K562 (cell line): ENCODE data around the gene SCYGR1. TPM values are rescaled to one million over a fixed set of nuclear protein-coding genes. Genes with fewer than 3 reads are reported as not detected.

Source experiments
- ATAC-seq: fragments of 200-7000 bp; cut with Tn5 transposase; 3 replicates; pipeline ENCODE4 v1.9.1; 2020; ENCODE audit warnings: moderate library complexity
- BruUV-seq: library from RNA; stranded (reverse); fragments of 400-500 nt; replicated peaks from 2 replicates; lab custom pipeline; 2021; lab: Mats Ljungman, UMichigan
- CTCF ChIA-PET: fragments of 300-600 bp; formaldehyde crosslinking; extraction: SDS; loops from one replicate; lab custom pipeline; 2021; ENCODE audit warnings: low intra/inter-chr PET ratio; lab: Yijun Ruan, JAX
- POLR2A ChIA-PET: fragments of 300-600, 350-650 bp; sonication (Branson Sonifier 250); formaldehyde crosslinking; extraction: SDS; loops from one replicate; lab custom pipeline; 2021; ENCODE audit warnings: antibody characterized with exemption, inconsistent platforms; lab: Yijun Ruan, JAX
- DNase-seq, 4 experiments: peaks; one replicate each; pipeline versions ENCODE4 v3.0.0 to v3.0.0-alpha.2; 2011 to 2018; ENCODE audit warnings: low spot score in 3 of 4, mixed read lengths in 3 of 4; ENCODE audit errors: extremely low read depth in 1 of 4
- FAIRE-seq: peaks from 2 replicates; lab custom pipeline; 2011; peaks lifted over from hg19 to GRCh38; lab: Jason Lieb, UNC
- H2AFZ ChIP-seq: 2 replicates; pipeline ENCODE4 v1.6.0; 2011; ENCODE audit warnings: low read depth, low read length, control low read depth, inconsistent platforms
- H3K27ac ChIP-seq: fragments of 200-600 bp; 3 replicates; pipeline ENCODE4 v1.8.0; 2011; ENCODE audit warnings: low read depth, mild to moderate bottlenecking, control low read depth, inconsistent platforms, low read length, moderate library complexity, mixed read lengths; ENCODE audit errors: extremely low read depth
- H3K27me3 ChIP-seq, 2 experiments: fragments of 300-600 bp in 1 of 2; 2 replicates in 1 of 2; 3 replicates in 1 of 2; pipeline versions ENCODE4 v1.6.0 to v1.8.0; 2011; ENCODE audit warnings: inconsistent platforms in 2 of 2, low read length in 2 of 2, mild to moderate bottlenecking in 1 of 2, mixed read lengths in 1 of 2, moderate library complexity in 1 of 2; ENCODE audit not compliant: control insufficient read depth in 2 of 2, insufficient read depth in 2 of 2
- H3K36me3 ChIP-seq: fragments of 300-600 bp; 3 replicates; pipeline ENCODE4 v1.8.0; 2011; ENCODE audit warnings: mild to moderate bottlenecking, low read length, inconsistent platforms; ENCODE audit not compliant: control insufficient read depth, insufficient read depth
- H3K4me1 ChIP-seq, 2 experiments: fragments of 200-600 bp in 1 of 2; replicated peaks in 1 of 2; 2 replicates in 1 of 2; 3 replicates in 1 of 2; pipeline versions ENCODE4 v1.5.1 to v1.8.0; 2011; ENCODE audit warnings: inconsistent platforms in 2 of 2, low read length in 2 of 2, mild to moderate bottlenecking in 1 of 2, mixed read lengths in 1 of 2, moderate library complexity in 1 of 2; ENCODE audit not compliant: control insufficient read depth in 2 of 2, insufficient read depth in 2 of 2
- H3K4me2 ChIP-seq: 2 replicates; pipeline ENCODE4 v1.6.1; 2011; ENCODE audit warnings: low read length, control low read depth, inconsistent platforms, mixed read lengths; ENCODE audit not compliant: insufficient read depth
- H3K4me3 ChIP-seq: fragments of 200-600 bp; sonication (generic), shearing (Covaris generic); 2 replicates; pipeline ENCODE4 v1.5.1; 2016; ENCODE audit warnings: control low read depth, inconsistent platforms
- H3K79me2 ChIP-seq: fragments of 200-600 bp; 3 replicates; pipeline ENCODE4 v1.8.0; 2011; ENCODE audit warnings: low read length, inconsistent platforms; ENCODE audit not compliant: control insufficient read depth, insufficient read depth
- H3K9ac ChIP-seq, 2 experiments: 2 replicates each; pipeline versions ENCODE4 v1.6.0 to v1.6.1; 2011; ENCODE audit warnings: low read depth in 2 of 2, low read length in 2 of 2, control low read depth in 1 of 2, inconsistent platforms in 1 of 2, mild to moderate bottlenecking in 1 of 2, mixed read lengths in 1 of 2; ENCODE audit not compliant: insufficient read depth in 1 of 2
- H3K9me1 ChIP-seq: one replicate; pipeline ENCODE4 v1.6.0; 2011; ENCODE audit warnings: inconsistent platforms, mild to moderate bottlenecking, low read length, moderate library complexity; ENCODE audit not compliant: control insufficient read depth, insufficient read depth
- H3K9me3 ChIP-seq: replicated peaks from 2 replicates; pipeline ENCODE4 v1.5.1; 2011; ENCODE audit warnings: low read depth, low read length, inconsistent platforms; ENCODE audit not compliant: control insufficient read depth, insufficient read depth
- H4K20me1 ChIP-seq: replicated peaks from 2 replicates; pipeline ENCODE4 v1.6.1; 2011; ENCODE audit warnings: low read length, inconsistent platforms, mixed read lengths; ENCODE audit not compliant: control insufficient read depth, insufficient read depth
- FOXK2 ChIP-seq, 2 experiments: fragments of 450-650 bp; IDR thresholded peaks in 1 of 2; conservative IDR thresholded peaks in 1 of 2; 2 replicates each; pipeline ENCODE4 v1.6.1; 2016; ENCODE audit warnings: low read depth in 2 of 2, mild to moderate bottlenecking in 1 of 2
- GTF2E2 ChIP-seq: fragments of 200-800 bp; sonication (Bioruptor generic); IDR thresholded peaks from 2 replicates; pipeline ENCODE4 v1.6.1; 2016; ENCODE audit warnings: missing genetic modification characterization, missing compliant biosample characterization
- HDAC8 ChIP-seq: fragments of 450-650 bp; IDR thresholded peaks from 2 replicates; pipeline ENCODE4 v1.6.1; 2016; ENCODE audit warnings: mild to moderate bottlenecking, missing genetic modification characterization, moderate library complexity, missing compliant biosample characterization
- NBN ChIP-seq: fragments of 450-650 bp; IDR thresholded peaks from 2 replicates; pipeline ENCODE4 v1.6.1; 2016; ENCODE audit warnings: low read depth, mild to moderate bottlenecking
- RNF2 ChIP-seq: sonication (generic); IDR thresholded peaks from 2 replicates; pipeline ENCODE4 v1.6.1; 2016
- UBTF ChIP-seq, 2 experiments: IDR thresholded peaks; 2 replicates each; pipeline ENCODE4 v1.6.1; 2012; ENCODE audit warnings: improper control_type of control experiment in 2 of 2, low read depth in 2 of 2, low read length in 2 of 2, borderline replicate concordance in 1 of 2
- ZFP1 ChIP-seq: fragments of 450-650 bp; formaldehyde crosslinking; IDR thresholded peaks from 2 replicates; pipeline ENCODE4 v1.4.0; 2020; ENCODE audit warnings: mild to moderate bottlenecking, mixed read lengths
- ZNF24 ChIP-seq: fragments of 450-650 bp; IDR thresholded peaks from 2 replicates; pipeline ENCODE4 v1.6.1; 2016
- ZNF263 ChIP-seq: sonication (generic); formaldehyde crosslinking; IDR thresholded peaks from 2 replicates; pipeline ENCODE4 v1.8.0; 2022; ENCODE audit warnings: mild to moderate bottlenecking, missing genetic modification reagents, borderline replicate concordance
- ZNF551 ChIP-seq: fragments of 250-450 bp; sonication (Bioruptor Pico); IDR thresholded peaks from 2 replicates; pipeline ENCODE4 v1.5.0; 2021; ENCODE audit warnings: mild to moderate bottlenecking, moderate library complexity
- WGBS: fragments of 100-300 bp; shearing (Covaris generic); methylation state at CpG from one replicate; pipeline ENCODE4 v1.1.6; 2016; ENCODE audit warnings: low coverage, mixed read lengths; ENCODE audit not compliant: insufficient coverage; ENCODE audit errors: missing lambda C conversion rate; 5-methylcytosine and 5-hydroxymethylcytosine counted together
- in situ Hi-C: fragments of 300-500 bp; cut with MboI; formaldehyde crosslinking; loops from 4 replicates; pipeline ENCODE4 v1.15.0; 2018; ENCODE audit warnings: inconsistent platforms, mixed read lengths
- intact Hi-C: fragments of 100-400 bp; cut with micrococcal nuclease; formaldehyde crosslinking; loops from 2 replicates; pipeline ENCODE4 v1.14.2; 2022
- polyA plus RNA-seq, 8 experiments: library from polyadenylated mRNA; depleted of rRNA in 4 of 8; stranded (reverse) in 5 of 8; unstranded in 3 of 8; fragments of >200 nt; fragmentation: Nextera tagmentation in 2 of 8; fragmentation: Illumina TruSeq in 1 of 8; extraction: Ambion mirVana in 2 of 8; extraction: Trizol in 1 of 8; gene quantifications; 2 replicates each; pipeline versions ENCODE4 v1.2.1 to v1.2.3, GENCODE V29; 2011 to 2014; ENCODE audit warnings: inconsistent platforms in 1 of 8, missing spikeins in 1 of 8
- total RNA-seq, 7 experiments: library from RNA; depleted of rRNA in 6 of 7; stranded (reverse); fragments of >200 nt in 6 of 7; fragmentation: Illumina TruSeq in 2 of 7; extraction: Trizol in 2 of 7; gene quantifications; 2 replicates each; pipeline versions ENCODE4 v1.2.1 to v1.2.3, GENCODE V29; 2011 to 2021; ENCODE audit warnings: low replicate concordance in 1 of 7
- TF ChIP-seq, protein P1 (sequence below): IDR thresholded peaks from 2 replicates; pipeline ENCODE4 v1.6.1; 2011; ENCODE audit not compliant: insufficient read length; ENCODE audit errors: extremely low read depth
- TF ChIP-seq, protein P2 (sequence below): IDR thresholded peaks from 2 replicates; pipeline ENCODE4 v1.6.1; 2011; ENCODE audit warnings: borderline replicate concordance, low read depth, mild to moderate bottlenecking, moderate library complexity, low read length; ENCODE audit not compliant: insufficient read depth, poor library complexity, severe bottlenecking

The SCYGR1 gene
- total and polyA plus RNA-seq, 9 of the 15 experiments (the other 6 are each of a cell fraction or from before 2014, with no cell fraction given), result not detected

GRCh38 chr2:227370791-227371312 lies 16.9 kb downstream of the SCYGR1 start:
- Histone ChIP-seq H4K20me1 (no peaks in the 10 kb centered on the region), H3K4me3 (no peak overlapping the region), H3K36me3 (no peaks in the 10 kb centered on the region), H3K9ac (no peak overlapping the region), H2AFZ (no peak overlapping the region), H3K4me2 (no peak overlapping the region), H3K27ac (no peak overlapping the region), H3K79me2 (no peaks in the 10 kb centered on the region), H3K27me3 (no peaks in the 10 kb centered on the region; a peak in 1 of 5 replicates), H3K9me1 (no peaks in the 10 kb centered on the region), H3K4me1 (no peaks in the 10 kb centered on the region; a peak in 2 of 5 replicates), H3K9me3 (no peaks in the 10 kb centered on the region)
- intact Hi-C loops, result no loop called here
- DNase-seq (no peak), FAIRE-seq (no peak), ATAC-seq (no peak)
- in situ Hi-C loops, result no loop called here
- TF ChIP-seq ZNF24 (no peak), ZNF263 (CRISPR knock-in tag) (no peak), NBN (no peak), UBTF (IDR thresholded peaks at IDR 0.05; ENCODE audit: borderline replicate concordance in 1 of 2, low read depth in 2 of 2, low read length in 2 of 2) (no peak), ZFP1 (CRISPR knock-in tag) (no peak), ZNF551 (CRISPR knock-in tag) (no peak), FOXK2 (conservative IDR thresholded peaks at IDR 0.05 in 1 of 2, IDR thresholded peaks at IDR 0.05 in 1 of 2; ENCODE audit: low read depth in 2 of 2) (no peak), GTF2E2 (tag) (no peak), RNF2 (no peak), HDAC8 (tag) (no peak)
- TF ChIP-seq, protein P1, sequence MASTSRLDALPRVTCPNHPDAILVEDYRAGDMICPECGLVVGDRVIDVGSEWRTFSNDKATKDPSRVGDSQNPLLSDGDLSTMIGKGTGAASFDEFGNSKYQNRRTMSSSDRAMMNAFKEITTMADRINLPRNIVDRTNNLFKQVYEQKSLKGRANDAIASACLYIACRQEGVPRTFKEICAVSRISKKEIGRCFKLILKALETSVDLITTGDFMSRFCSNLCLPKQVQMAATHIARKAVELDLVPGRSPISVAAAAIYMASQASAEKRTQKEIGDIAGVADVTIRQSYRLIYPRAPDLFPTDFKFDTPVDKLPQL, result no peak
- TF ChIP-seq, protein P2, sequence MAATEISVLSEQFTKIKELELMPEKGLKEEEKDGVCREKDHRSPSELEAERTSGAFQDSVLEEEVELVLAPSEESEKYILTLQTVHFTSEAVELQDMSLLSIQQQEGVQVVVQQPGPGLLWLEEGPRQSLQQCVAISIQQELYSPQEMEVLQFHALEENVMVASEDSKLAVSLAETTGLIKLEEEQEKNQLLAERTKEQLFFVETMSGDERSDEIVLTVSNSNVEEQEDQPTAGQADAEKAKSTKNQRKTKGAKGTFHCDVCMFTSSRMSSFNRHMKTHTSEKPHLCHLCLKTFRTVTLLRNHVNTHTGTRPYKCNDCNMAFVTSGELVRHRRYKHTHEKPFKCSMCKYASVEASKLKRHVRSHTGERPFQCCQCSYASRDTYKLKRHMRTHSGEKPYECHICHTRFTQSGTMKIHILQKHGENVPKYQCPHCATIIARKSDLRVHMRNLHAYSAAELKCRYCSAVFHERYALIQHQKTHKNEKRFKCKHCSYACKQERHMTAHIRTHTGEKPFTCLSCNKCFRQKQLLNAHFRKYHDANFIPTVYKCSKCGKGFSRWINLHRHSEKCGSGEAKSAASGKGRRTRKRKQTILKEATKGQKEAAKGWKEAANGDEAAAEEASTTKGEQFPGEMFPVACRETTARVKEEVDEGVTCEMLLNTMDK, result no peak
- WGBS, result 2% methylated on average over 9 of the region's 9 CpGs
- ChIA-PET CTCF (no interaction called here), POLR2A (interaction anchor here (0.8 kb wide), 1 partner anchor 213 kb away, joined by 3 read pairs; no protein-coding TSS in a partner anchor)
- BruUV-seq, result no TSS peak
